Astrocyte (in vitro differentiated cells and primary cell): ENCODE data around the gene NR1D1. TPM values are rescaled to one million over a fixed set of nuclear protein-coding genes. Genes with fewer than 3 reads are reported as not detected.

Source experiments
- DNase-seq: peaks from one replicate; pipeline ENCODE4 v3.0.0-alpha.2; 2010; ENCODE audit warnings: low read depth
- FAIRE-seq: peaks from 2 replicates; lab custom pipeline; 2011; peaks lifted over from hg19 to GRCh38; lab: Jason Lieb, UNC
- H2AFZ ChIP-seq: 2 replicates; pipeline ENCODE4 v1.6.0; 2012; ENCODE audit warnings: low read depth, low read length, inconsistent platforms
- H3K27ac ChIP-seq: 2 replicates; pipeline ENCODE4 v1.5.1; 2011; ENCODE audit warnings: low read depth, low read length, inconsistent platforms
- H3K27me3 ChIP-seq: 2 replicates; pipeline ENCODE4 v1.6.0; 2011; ENCODE audit warnings: low read length, inconsistent platforms; ENCODE audit not compliant: insufficient read depth
- H3K36me3 ChIP-seq: 2 replicates; pipeline ENCODE4 v1.5.1; 2011; ENCODE audit warnings: low read length, inconsistent platforms; ENCODE audit not compliant: insufficient read depth
- H3K4me1 ChIP-seq: 2 replicates; pipeline ENCODE4 v1.5.1; 2011; ENCODE audit warnings: low read length, inconsistent platforms; ENCODE audit not compliant: insufficient read depth
- H3K4me2 ChIP-seq: 2 replicates; pipeline ENCODE4 v1.6.0; 2012; ENCODE audit warnings: low read length, inconsistent platforms
- H3K4me3 ChIP-seq: 2 replicates; pipeline ENCODE4 v1.5.1; 2011; ENCODE audit warnings: low read depth, mild to moderate bottlenecking, low read length, inconsistent platforms; ENCODE audit not compliant: insufficient read depth
- H3K79me2 ChIP-seq: 2 replicates; pipeline ENCODE4 v1.6.0; 2012; ENCODE audit warnings: mild to moderate bottlenecking, low read length, inconsistent platforms; ENCODE audit not compliant: insufficient read depth
- H3K9ac ChIP-seq: 2 replicates; pipeline ENCODE4 v1.6.0; 2012; ENCODE audit warnings: mild to moderate bottlenecking, low read length, inconsistent platforms
- H3K9me3 ChIP-seq: 2 replicates; pipeline ENCODE4 v1.5.1; 2012; ENCODE audit warnings: low read depth, mild to moderate bottlenecking, low read length, inconsistent platforms; ENCODE audit not compliant: insufficient read depth
- H4K20me1 ChIP-seq: 2 replicates; pipeline ENCODE4 v1.6.0; 2012; ENCODE audit warnings: low read length, inconsistent platforms; ENCODE audit not compliant: insufficient read depth
- H3K27ac Mint-ChIP-seq: one replicate; pipeline ENCODE4 v1.8.0; 2021; ENCODE audit warnings: mild to moderate bottlenecking, mixed read lengths; ENCODE audit not compliant: unreplicated experiment
- H3K27me3 Mint-ChIP-seq: one replicate; pipeline ENCODE4 v1.8.0; 2021; ENCODE audit warnings: low read depth, mixed read lengths; ENCODE audit not compliant: unreplicated experiment
- H3K36me3 Mint-ChIP-seq: one replicate; pipeline ENCODE4 v1.8.0; 2021; ENCODE audit warnings: low read depth, mixed read lengths; ENCODE audit not compliant: unreplicated experiment
- H3K4me1 Mint-ChIP-seq: one replicate; pipeline ENCODE4 v1.8.0; 2021; ENCODE audit warnings: low read depth, mixed read lengths; ENCODE audit not compliant: unreplicated experiment
- H3K4me3 Mint-ChIP-seq: one replicate; pipeline ENCODE4 v1.8.0; 2021; ENCODE audit warnings: mild to moderate bottlenecking, moderate library complexity, mixed read lengths; ENCODE audit not compliant: unreplicated experiment
- H3K9me3 Mint-ChIP-seq: one replicate; pipeline ENCODE4 v1.8.0; 2021; ENCODE audit warnings: mild to moderate bottlenecking, mixed read lengths; ENCODE audit not compliant: unreplicated experiment
- EZH2 ChIP-seq: IDR thresholded peaks from 2 replicates; pipeline ENCODE4 v1.6.1; 2012; ENCODE audit warnings: mild to moderate bottlenecking, low read length, inconsistent platforms; ENCODE audit not compliant: insufficient read depth
- total RNA-seq: library from RNA; stranded (reverse); gene quantifications from 2 replicates; pipeline ENCODE4 v1.2.1, GENCODE V29; 2021
- TF ChIP-seq, protein P1 (sequence below): IDR thresholded peaks from 2 replicates; pipeline ENCODE4 v1.5.1; 2011; ENCODE audit warnings: low read depth, mild to moderate bottlenecking, inconsistent platforms, low read length, moderate library complexity; ENCODE audit not compliant: insufficient read depth

NR1D1 gene
- total RNA-seq, 1 donor from 2014 or later: 8.7 TPM

DNA sequence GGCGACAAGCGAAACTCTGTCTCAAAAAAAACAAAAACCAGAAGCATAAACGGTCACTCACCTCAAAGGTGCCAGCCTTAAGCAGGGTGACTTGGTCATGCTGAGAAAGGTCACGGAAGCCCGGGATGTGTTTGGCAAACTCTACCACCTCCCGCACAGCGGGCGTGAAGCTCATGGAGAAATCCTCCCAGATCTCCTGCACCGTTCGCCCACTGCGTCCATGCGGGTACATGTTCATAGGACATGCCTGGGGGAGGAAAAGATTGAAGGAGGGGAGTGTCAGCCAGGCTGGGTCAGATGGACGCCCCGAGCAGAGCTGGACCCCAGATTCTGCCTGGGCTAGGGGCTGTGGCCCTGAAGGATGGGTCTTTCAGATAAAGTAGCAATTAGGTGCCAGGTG lies 5.5 kb downstream of the NR1D1 start:
- H3K36me3 Mint-ChIP-seq: peaks cover 29% of the 10 kb centered on the region

DNA sequence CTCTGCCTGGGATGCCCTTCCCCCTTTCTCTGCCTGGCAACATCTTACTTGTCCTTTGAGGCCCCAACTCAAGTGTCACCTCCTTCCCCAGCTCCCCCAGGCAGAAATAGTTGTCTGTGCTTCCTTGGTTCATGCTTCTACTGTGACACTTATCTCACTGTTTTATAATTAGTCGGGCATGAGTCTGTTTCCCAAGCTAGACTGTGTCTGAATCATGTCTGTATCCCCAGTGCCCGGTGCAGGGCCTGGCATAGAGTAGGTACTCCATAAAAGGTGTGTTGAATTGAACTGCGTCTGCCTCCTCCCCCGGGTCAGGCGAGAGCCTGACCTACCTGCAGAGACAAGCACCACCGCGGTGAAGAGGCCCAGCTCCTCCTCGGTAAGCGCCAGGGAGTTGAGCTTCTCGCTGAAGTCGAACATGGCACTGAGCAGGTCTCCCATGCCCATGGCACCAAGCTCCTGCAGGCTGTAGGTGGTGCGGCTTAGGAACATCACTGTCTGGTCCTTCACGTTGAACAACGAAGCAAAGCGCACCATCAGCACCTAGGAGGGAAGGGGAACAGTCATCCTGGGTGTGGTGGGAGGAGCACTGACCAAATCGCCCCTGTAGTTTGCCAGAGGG lies 6.7 kb downstream of the NR1D1 start:
- Histone ChIP-seq H3K4me1 (peaks cover 11% of the 10 kb centered on the region), H2AFZ (no peak overlapping the region), H3K79me2 (peaks cover 7% of the 10 kb centered on the region), H3K9ac (no peak overlapping the region), H3K27ac (no peak overlapping the region), H4K20me1 (no peaks in the 10 kb centered on the region), H3K27me3 (no peaks in the 10 kb centered on the region), H3K4me3 (no peak overlapping the region), H3K4me2 (no peak overlapping the region), H3K36me3 (peaks cover 5% of the 10 kb centered on the region), H3K9me3 (no peaks in the 10 kb centered on the region)
- DNase-seq (no peak), FAIRE-seq (no peak)
- Mint-ChIP-seq H3K27ac (peak overlapping the region; percentile 42), H3K4me1 (peaks cover 22% of the 10 kb centered on the region), H3K4me3 (peak overlapping the region; percentile 21), H3K36me3 (peaks cover 30% of the 10 kb centered on the region), H3K9me3 (no peaks in the 10 kb centered on the region), H3K27me3 (no peaks in the 10 kb centered on the region)
- TF ChIP-seq, protein P1, sequence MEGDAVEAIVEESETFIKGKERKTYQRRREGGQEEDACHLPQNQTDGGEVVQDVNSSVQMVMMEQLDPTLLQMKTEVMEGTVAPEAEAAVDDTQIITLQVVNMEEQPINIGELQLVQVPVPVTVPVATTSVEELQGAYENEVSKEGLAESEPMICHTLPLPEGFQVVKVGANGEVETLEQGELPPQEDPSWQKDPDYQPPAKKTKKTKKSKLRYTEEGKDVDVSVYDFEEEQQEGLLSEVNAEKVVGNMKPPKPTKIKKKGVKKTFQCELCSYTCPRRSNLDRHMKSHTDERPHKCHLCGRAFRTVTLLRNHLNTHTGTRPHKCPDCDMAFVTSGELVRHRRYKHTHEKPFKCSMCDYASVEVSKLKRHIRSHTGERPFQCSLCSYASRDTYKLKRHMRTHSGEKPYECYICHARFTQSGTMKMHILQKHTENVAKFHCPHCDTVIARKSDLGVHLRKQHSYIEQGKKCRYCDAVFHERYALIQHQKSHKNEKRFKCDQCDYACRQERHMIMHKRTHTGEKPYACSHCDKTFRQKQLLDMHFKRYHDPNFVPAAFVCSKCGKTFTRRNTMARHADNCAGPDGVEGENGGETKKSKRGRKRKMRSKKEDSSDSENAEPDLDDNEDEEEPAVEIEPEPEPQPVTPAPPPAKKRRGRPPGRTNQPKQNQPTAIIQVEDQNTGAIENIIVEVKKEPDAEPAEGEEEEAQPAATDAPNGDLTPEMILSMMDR: no peak
- TF ChIP-seq EZH2: no peak

More for the DNA sequence above, 5.5 kb downstream of the NR1D1 start:
- no peak overlapping the region for H3K4me3 ChIP-seq
- H3K9ac ChIP-seq: no peak overlapping the region
- TF ChIP-seq EZH2: no peak
- H3K4me1 ChIP-seq: peaks cover 20% of the 10 kb centered on the region
- FAIRE-seq (no peak), DNase-seq (no peak)
- H3K27me3 Mint-ChIP-seq: no peaks in the 10 kb centered on the region
- H3K27ac Mint-ChIP-seq: no peak overlapping the region
- no peak overlapping the region for H3K4me2 ChIP-seq
- H3K9me3 Mint-ChIP-seq: no peaks in the 10 kb centered on the region
- H3K36me3 ChIP-seq: peaks cover 5% of the 10 kb centered on the region
- H3K4me3 Mint-ChIP-seq: no peak overlapping the region
- peaks cover 14% of the 10 kb centered on the region for H3K79me2 ChIP-seq
- H3K27ac ChIP-seq: no peak overlapping the region
- H3K9me3 ChIP-seq: no peaks in the 10 kb centered on the region
- peaks cover 23% of the 10 kb centered on the region for H3K4me1 Mint-ChIP-seq
- no peak overlapping the region for H2AFZ ChIP-seq
- no peaks in the 10 kb centered on the region for H4K20me1 ChIP-seq
- H3K27me3 ChIP-seq: no peaks in the 10 kb centered on the region

DNA sequence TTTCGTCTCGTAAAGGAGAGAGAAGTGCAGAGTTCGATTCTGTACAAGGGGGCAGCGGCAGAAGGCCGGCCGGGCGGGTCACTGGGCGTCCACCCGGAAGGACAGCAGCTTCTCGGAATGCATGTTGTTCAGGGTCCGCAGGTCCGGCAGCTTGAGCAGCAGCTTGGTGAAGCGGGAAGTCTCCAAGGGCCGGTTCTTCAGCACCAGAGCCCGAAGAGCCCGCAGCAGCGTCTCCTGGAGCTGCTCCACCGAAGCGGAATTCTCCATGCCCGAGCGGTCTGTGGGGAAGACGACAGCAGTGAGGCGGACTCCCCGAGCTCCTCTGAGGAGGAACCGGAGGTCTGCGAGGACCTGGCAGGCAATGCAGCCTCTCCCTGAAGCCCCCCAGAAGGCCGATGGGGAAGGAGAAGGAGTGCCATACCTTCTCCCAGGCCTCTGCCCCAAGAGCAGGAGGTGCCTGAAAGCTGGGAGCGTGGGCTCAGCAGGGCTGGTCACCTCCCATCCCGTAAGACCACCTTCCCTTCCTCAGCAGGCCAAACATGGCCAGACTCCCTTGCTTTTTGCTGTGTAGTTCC lies 7.3 kb downstream of the NR1D1 start:
- DNase-seq (no peak), FAIRE-seq (no peak)
- peaks cover 31% of the 10 kb centered on the region for H3K36me3 Mint-ChIP-seq
- Histone ChIP-seq H3K79me2 (peaks cover 1% of the 10 kb centered on the region), H3K4me3 (no peak overlapping the region), H3K4me2 (no peak overlapping the region), H3K27me3 (no peaks in the 10 kb centered on the region), H3K9me3 (no peaks in the 10 kb centered on the region), H3K36me3 (peaks cover 5% of the 10 kb centered on the region), H3K9ac (no peak overlapping the region), H2AFZ (no peak overlapping the region), H3K27ac (no peak overlapping the region), H3K4me1 (peaks cover 5% of the 10 kb centered on the region), H4K20me1 (no peaks in the 10 kb centered on the region)
- H3K27ac Mint-ChIP-seq: peak overlapping the region; percentile 42
- TF ChIP-seq, protein P1: no peak
- no peak for TF ChIP-seq EZH2
- H3K9me3 Mint-ChIP-seq: no peaks in the 10 kb centered on the region
- no peak overlapping the region for H3K4me3 Mint-ChIP-seq
- H3K27me3 Mint-ChIP-seq: no peaks in the 10 kb centered on the region
- peaks cover 16% of the 10 kb centered on the region for H3K4me1 Mint-ChIP-seq
